Fibroblast of lung (primary cell): Measurements from ENCODE around the gene TNFRSF14. TPM values are rescaled to one million over a fixed set of nuclear protein-coding genes. Genes with fewer than 3 reads are reported as not detected.

Source experiments
- DNase-seq, 2 donors: peaks; one replicate each; pipeline versions ENCODE4 v3.0.0 to v3.0.0-alpha.2; 2010; ENCODE audit warnings: low read depth in 2 of 2
- H2AFZ ChIP-seq: 2 replicates; pipeline ENCODE4 v1.5.1; 2012; ENCODE audit warnings: low read length, control low read depth, inconsistent platforms
- H3K27ac ChIP-seq: 2 replicates; pipeline ENCODE4 v1.5.1; 2011; ENCODE audit warnings: low read length, control low read depth; ENCODE audit not compliant: insufficient read depth
- H3K27me3 ChIP-seq: 2 replicates; pipeline ENCODE4 v1.5.1; 2011; ENCODE audit warnings: mild to moderate bottlenecking, low read length; ENCODE audit not compliant: control insufficient read depth, insufficient read depth
- H3K36me3 ChIP-seq: 2 replicates; pipeline ENCODE4 v1.5.1; 2011; ENCODE audit warnings: low read length; ENCODE audit not compliant: control insufficient read depth, insufficient read depth
- H3K4me1 ChIP-seq: 2 replicates; pipeline ENCODE4 v1.5.1; 2011; ENCODE audit warnings: low read length; ENCODE audit not compliant: control insufficient read depth, insufficient read depth; ENCODE audit errors: extremely low read depth
- H3K4me2 ChIP-seq: 2 replicates; pipeline ENCODE4 v1.5.1; 2011; ENCODE audit warnings: low read length, control low read depth; ENCODE audit not compliant: insufficient read depth; ENCODE audit errors: extremely low read depth
- H3K4me3 ChIP-seq, 4 experiments: fragments of 200-600 bp in 1 of 4; sonication (generic) in 1 of 4; replicated peaks in 1 of 4; 2 replicates each; pipeline ENCODE4 v1.5.1; 2011 to 2016; ENCODE audit warnings: low read length in 4 of 4, low read depth in 3 of 4, mild to moderate bottlenecking in 3 of 4, control low read depth in 2 of 4, inconsistent platforms in 1 of 4, mixed read lengths in 1 of 4; ENCODE audit not compliant: insufficient read depth in 1 of 4; ENCODE audit errors: control extremely low read depth in 1 of 4
- H3K79me2 ChIP-seq: 2 replicates; pipeline ENCODE4 v1.5.1; 2012; ENCODE audit warnings: mild to moderate bottlenecking, low read length, inconsistent platforms; ENCODE audit not compliant: control insufficient read depth, insufficient read depth
- H3K9ac ChIP-seq: 2 replicates; pipeline ENCODE4 v1.5.1; 2011; ENCODE audit warnings: mild to moderate bottlenecking, low read length, control low read depth; ENCODE audit not compliant: insufficient read depth
- H3K9me3 ChIP-seq: 2 replicates; pipeline ENCODE4 v1.5.1; 2012; ENCODE audit warnings: low read depth, low read length; ENCODE audit not compliant: control insufficient read depth, insufficient read depth
- H4K20me1 ChIP-seq: 2 replicates; pipeline ENCODE4 v1.5.1; 2011; ENCODE audit warnings: low read length; ENCODE audit not compliant: control insufficient read depth, insufficient read depth; ENCODE audit errors: extremely low read depth
- EZH2 ChIP-seq: IDR thresholded peaks from 2 replicates; pipeline ENCODE4 v1.5.1; 2012; ENCODE audit warnings: low read length, control low read depth, mild to moderate bottlenecking; ENCODE audit errors: missing control alignments
- polyA plus RNA-seq, 2 donors: library from polyadenylated mRNA; depleted of rRNA in 1 of 2; stranded (reverse) in 1 of 2; unstranded in 1 of 2; fragments of >200 nt; gene quantifications; 2 replicates each; pipeline ENCODE4 v1.2.1, GENCODE V29; 2011 to 2012; ENCODE audit warnings: missing spikeins in 1 of 2
- total RNA-seq: library from RNA; depleted of rRNA; stranded (reverse); fragments of >200 nt; gene quantifications from 2 replicates; pipeline ENCODE4 v1.2.1, GENCODE V29; 2014
- TF ChIP-seq, protein P1 (sequence below), 2 donors: IDR thresholded peaks in 1 of 2; conservative IDR thresholded peaks in 1 of 2; 1 replicate in 1 of 2; 2 replicates in 1 of 2; pipeline ENCODE4 v1.5.1; 2011 to 2012; ENCODE audit warnings: low read length in 2 of 2, control low read depth in 1 of 2, inconsistent platforms in 1 of 2, low read depth in 1 of 2, mild to moderate bottlenecking in 1 of 2

Gene TNFRSF14
- total and polyA plus RNA-seq, 2 donors (not counting 1 experiment from before 2014, with no cell fraction given): 15.2 to 85.0 TPM

DNA sequence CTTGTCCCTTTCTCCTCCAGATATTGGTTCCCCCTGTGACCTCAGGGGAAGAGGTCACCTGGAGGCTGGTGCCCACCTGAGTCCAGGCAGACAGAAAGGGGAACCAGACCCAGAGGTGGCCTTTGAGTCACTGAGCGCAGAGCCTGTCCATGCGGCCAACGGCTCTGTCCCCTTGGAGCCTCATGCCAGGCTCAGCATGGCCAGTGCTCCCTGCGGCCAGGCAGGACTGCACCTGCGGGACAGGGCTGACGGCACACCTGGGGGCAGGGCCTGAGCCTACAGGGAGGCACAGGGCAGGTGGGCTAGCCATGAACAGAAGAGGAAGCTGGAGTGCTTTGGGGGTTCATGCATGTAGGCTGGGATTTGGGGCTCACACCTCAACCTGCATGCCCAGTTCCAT, 2.7 kb downstream of the TNFRSF14 start:
- Histone ChIP-seq H3K27ac (no peak overlapping the region), H3K27me3 (no peaks in the 10 kb centered on the region), H3K4me3 (no peak overlapping the region), H2AFZ (no peak overlapping the region), H4K20me1 (no peaks in the 10 kb centered on the region), H3K9ac (no peak overlapping the region), H3K79me2 (no peaks in the 10 kb centered on the region), H3K36me3 (peaks cover 5% of the 10 kb centered on the region), H3K4me2 (no peak overlapping the region), H3K9me3 (no peaks in the 10 kb centered on the region), H3K4me1 (peaks cover 5% of the 10 kb centered on the region)
- DNase-seq: no peak
- TF ChIP-seq, protein P1, sequence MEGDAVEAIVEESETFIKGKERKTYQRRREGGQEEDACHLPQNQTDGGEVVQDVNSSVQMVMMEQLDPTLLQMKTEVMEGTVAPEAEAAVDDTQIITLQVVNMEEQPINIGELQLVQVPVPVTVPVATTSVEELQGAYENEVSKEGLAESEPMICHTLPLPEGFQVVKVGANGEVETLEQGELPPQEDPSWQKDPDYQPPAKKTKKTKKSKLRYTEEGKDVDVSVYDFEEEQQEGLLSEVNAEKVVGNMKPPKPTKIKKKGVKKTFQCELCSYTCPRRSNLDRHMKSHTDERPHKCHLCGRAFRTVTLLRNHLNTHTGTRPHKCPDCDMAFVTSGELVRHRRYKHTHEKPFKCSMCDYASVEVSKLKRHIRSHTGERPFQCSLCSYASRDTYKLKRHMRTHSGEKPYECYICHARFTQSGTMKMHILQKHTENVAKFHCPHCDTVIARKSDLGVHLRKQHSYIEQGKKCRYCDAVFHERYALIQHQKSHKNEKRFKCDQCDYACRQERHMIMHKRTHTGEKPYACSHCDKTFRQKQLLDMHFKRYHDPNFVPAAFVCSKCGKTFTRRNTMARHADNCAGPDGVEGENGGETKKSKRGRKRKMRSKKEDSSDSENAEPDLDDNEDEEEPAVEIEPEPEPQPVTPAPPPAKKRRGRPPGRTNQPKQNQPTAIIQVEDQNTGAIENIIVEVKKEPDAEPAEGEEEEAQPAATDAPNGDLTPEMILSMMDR (conservative IDR thresholded peaks at IDR 0.05 in 1 of 2, IDR thresholded peaks at IDR 0.05 in 1 of 2; ENCODE audit: low read depth in 1 of 2, low read length in 2 of 2): no peak
- no peak for TF ChIP-seq EZH2

DNA sequence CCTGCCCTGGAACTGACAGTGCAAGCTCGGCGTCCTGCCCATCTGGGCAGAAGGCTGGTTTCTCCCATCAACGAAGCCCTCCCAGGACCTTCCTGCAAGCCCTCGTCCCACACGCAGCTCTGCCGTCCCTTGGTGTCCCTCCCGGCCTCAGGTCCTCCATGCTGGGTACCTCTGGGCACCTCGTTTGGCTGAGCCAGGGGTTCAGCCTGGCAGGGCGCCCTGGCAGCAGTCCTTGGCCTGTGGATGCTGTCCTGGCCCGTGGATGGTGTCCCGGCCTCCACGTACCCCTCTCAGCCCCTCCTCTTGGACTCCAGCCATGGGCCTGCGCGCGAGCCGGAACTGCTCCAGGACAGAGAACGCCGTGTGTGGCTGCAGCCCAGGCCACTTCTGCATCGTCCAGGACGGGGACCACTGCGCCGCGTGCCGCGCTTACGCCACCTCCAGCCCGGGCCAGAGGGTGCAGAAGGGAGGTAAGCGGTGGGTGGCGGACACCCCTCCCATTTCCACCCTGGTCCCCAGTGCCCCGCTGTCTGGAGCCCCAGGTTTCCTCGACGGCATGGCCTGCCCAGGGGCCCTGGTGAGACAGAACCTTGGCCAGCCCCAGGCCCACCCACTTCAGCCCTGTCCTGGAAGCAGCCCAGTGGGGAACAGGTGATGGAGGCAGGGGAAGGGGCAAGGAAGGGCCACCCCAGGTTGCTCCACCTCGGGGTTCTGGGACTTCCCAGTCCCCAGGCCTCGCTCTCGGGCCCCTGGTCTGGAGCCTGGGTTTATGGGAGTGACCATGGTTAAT, 3.5 kb downstream of the TNFRSF14 start:
- DNase-seq: no peak
- Histone ChIP-seq H3K4me2 (no peak overlapping the region), H3K36me3 (peaks cover 5% of the 10 kb centered on the region), H3K4me1 (peaks cover 5% of the 10 kb centered on the region), H3K79me2 (no peaks in the 10 kb centered on the region), H3K9ac (no peak overlapping the region), H3K27ac (no peak overlapping the region), H3K4me3 (no peak overlapping the region), H3K9me3 (no peaks in the 10 kb centered on the region), H4K20me1 (no peaks in the 10 kb centered on the region), H3K27me3 (no peaks in the 10 kb centered on the region), H2AFZ (no peak overlapping the region)
- TF ChIP-seq EZH2: no peak

DNA sequence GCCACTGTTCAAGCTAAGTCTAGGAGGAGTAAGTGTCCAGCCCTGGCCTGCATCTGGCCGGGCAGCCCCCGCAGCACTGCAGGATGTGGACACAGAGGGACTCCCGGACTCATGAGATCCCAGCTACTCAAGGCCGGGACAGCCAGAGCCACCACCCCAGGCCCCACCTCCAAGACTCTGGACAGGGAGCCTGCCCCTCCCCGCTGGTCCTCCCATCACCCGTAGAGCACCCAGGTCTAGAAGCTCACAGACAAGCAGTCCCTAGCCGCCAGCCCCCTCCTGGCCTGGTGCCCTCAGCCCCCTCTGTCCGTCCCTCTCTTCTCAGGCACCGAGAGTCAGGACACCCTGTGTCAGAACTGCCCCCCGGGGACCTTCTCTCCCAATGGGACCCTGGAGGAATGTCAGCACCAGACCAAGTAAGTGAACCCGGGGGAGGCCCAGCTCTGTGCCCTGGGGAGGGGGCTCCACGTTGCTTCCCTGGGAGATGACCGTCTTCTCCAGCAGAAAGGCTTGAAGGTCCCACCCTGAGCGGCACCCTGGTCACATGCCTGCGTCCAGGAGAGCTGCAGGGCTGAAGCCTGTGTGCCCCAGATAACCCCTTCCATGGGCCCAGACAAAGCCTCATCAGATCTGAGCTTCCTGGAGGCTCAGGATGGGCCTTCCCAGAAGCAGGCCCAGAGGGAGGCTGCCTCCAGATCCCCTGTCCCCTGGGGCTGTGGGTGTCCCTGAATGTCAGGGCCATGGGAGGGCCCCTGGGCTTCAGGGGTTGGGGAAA, 4.3 kb downstream of the TNFRSF14 start:
- Histone ChIP-seq H3K4me1 (peaks cover 5% of the 10 kb centered on the region), H3K36me3 (peaks cover 5% of the 10 kb centered on the region)
- DNase-seq: no peak

More for the DNA sequence above, 4.3 kb downstream of the TNFRSF14 start:
- Histone ChIP-seq H3K79me2 (no peaks in the 10 kb centered on the region), H3K4me3 (no peak overlapping the region), H2AFZ (no peak overlapping the region), H4K20me1 (no peaks in the 10 kb centered on the region), H3K27ac (no peak overlapping the region), H3K27me3 (no peaks in the 10 kb centered on the region), H3K4me2 (no peak overlapping the region), H3K9me3 (no peaks in the 10 kb centered on the region), H3K9ac (no peak overlapping the region)
- TF ChIP-seq EZH2: no peak
- TF ChIP-seq, protein P1 (conservative IDR thresholded peaks at IDR 0.05 in 1 of 2, IDR thresholded peaks at IDR 0.05 in 1 of 2; ENCODE audit: low read depth in 1 of 2, low read length in 2 of 2): no peak
